Measurements from ENCODE around the gene KLF7.

DNA sequence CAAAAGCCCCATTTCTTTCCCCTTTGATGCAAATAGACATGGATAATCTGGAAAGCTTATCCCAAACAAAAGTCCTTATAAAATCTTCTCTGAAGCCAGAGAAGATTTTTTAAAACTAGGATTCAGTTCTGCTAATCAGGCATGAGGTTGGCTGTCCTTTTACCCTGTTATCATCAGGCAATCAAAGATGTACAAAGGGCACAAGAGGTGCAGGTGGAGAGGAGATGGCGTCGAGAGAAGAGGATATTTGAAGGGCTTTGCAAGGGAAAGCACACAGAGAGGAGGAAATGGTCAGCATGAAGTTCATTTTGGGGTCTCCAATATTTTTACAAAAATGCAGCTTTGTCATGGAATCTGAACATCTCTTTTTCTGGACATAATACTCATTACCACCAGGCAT is 88.5 kb downstream of the KLF7 start:
- TF ChIP-seq, protein P1, sequence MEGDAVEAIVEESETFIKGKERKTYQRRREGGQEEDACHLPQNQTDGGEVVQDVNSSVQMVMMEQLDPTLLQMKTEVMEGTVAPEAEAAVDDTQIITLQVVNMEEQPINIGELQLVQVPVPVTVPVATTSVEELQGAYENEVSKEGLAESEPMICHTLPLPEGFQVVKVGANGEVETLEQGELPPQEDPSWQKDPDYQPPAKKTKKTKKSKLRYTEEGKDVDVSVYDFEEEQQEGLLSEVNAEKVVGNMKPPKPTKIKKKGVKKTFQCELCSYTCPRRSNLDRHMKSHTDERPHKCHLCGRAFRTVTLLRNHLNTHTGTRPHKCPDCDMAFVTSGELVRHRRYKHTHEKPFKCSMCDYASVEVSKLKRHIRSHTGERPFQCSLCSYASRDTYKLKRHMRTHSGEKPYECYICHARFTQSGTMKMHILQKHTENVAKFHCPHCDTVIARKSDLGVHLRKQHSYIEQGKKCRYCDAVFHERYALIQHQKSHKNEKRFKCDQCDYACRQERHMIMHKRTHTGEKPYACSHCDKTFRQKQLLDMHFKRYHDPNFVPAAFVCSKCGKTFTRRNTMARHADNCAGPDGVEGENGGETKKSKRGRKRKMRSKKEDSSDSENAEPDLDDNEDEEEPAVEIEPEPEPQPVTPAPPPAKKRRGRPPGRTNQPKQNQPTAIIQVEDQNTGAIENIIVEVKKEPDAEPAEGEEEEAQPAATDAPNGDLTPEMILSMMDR (IDR thresholded peaks at IDR 0.05), result no peak
- TF ChIP-seq POLR2A (IDR thresholded peaks at IDR 0.05; ENCODE audit: low read length) (no peak), KDM1A (IDR thresholded peaks at IDR 0.05; ENCODE audit: low read depth) (no peak), CEBPB (IDR thresholded peaks at IDR 0.05) (no peak), CHD2 (IDR thresholded peaks at IDR 0.05; ENCODE audit: low read length, partially characterized antibody) (no peak), EHMT2 (IDR thresholded peaks at IDR 0.05; ENCODE audit: low read depth) (no peak), JUN (IDR thresholded peaks at IDR 0.05) (no peak), CBX8 (IDR thresholded peaks at IDR 0.05) (no peak), FOSB (CRISPR knock-in tag; IDR thresholded peaks at IDR 0.05) (no peak), SMC3 (IDR thresholded peaks at IDR 0.05) (no peak), NR3C1 (IDR thresholded peaks at IDR 0.05) (no peak)
- TF ChIP-seq, protein P2, sequence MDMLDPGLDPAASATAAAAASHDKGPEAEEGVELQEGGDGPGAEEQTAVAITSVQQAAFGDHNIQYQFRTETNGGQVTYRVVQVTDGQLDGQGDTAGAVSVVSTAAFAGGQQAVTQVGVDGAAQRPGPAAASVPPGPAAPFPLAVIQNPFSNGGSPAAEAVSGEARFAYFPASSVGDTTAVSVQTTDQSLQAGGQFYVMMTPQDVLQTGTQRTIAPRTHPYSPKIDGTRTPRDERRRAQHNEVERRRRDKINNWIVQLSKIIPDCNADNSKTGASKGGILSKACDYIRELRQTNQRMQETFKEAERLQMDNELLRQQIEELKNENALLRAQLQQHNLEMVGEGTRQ (IDR thresholded peaks at IDR 0.05), result no peak
- TF ChIP-seq, protein P3, sequence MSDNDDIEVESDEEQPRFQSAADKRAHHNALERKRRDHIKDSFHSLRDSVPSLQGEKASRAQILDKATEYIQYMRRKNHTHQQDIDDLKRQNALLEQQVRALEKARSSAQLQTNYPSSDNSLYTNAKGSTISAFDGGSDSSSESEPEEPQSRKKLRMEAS (IDR thresholded peaks at IDR 0.05), result no peak
- TF ChIP-seq, protein P4, sequence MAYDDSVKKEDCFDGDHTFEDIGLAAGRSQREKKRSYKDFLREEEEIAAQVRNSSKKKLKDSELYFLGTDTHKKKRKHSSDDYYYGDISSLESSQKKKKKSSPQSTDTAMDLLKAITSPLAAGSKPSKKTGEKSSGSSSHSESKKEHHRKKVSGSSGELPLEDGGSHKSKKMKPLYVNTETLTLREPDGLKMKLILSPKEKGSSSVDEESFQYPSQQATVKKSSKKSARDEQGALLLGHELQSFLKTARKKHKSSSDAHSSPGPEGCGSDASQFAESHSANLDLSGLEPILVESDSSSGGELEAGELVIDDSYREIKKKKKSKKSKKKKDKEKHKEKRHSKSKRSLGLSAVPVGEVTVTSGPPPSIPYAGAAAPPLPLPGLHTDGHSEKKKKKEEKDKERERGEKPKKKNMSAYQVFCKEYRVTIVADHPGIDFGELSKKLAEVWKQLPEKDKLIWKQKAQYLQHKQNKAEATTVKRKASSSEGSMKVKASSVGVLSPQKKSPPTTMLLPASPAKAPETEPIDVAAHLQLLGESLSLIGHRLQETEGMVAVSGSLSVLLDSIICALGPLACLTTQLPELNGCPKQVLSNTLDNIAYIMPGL (CRISPR knock-in tag; IDR thresholded peaks at IDR 0.05; ENCODE audit: borderline replicate concordance), result no peak

All from A549 (cell line).